DMS114 treated with DMSO at 0.1 percent for 48 hours (cell line): Measurements from ENCODE around the gene NEAT1.
A peak's percentile ranks its signal among the peaks of the same experiment; 100 is the strongest.

ENCODE experiments used
- DNase-seq: peaks from one replicate; lab custom pipeline; 2025; ENCODE audit not compliant: unreplicated experiment; lab: John Stamatoyannopoulos, UW

The NEAT1 gene

GRCh38 chr11:65421794-65422632, 585 bp upstream of the NEAT1 start:
- peak; percentile 78 for DNase-seq

GRCh38 chr11:65423516-65424204, 1.1 kb downstream of the NEAT1 start:
- DNase-seq: no peak

DNA sequence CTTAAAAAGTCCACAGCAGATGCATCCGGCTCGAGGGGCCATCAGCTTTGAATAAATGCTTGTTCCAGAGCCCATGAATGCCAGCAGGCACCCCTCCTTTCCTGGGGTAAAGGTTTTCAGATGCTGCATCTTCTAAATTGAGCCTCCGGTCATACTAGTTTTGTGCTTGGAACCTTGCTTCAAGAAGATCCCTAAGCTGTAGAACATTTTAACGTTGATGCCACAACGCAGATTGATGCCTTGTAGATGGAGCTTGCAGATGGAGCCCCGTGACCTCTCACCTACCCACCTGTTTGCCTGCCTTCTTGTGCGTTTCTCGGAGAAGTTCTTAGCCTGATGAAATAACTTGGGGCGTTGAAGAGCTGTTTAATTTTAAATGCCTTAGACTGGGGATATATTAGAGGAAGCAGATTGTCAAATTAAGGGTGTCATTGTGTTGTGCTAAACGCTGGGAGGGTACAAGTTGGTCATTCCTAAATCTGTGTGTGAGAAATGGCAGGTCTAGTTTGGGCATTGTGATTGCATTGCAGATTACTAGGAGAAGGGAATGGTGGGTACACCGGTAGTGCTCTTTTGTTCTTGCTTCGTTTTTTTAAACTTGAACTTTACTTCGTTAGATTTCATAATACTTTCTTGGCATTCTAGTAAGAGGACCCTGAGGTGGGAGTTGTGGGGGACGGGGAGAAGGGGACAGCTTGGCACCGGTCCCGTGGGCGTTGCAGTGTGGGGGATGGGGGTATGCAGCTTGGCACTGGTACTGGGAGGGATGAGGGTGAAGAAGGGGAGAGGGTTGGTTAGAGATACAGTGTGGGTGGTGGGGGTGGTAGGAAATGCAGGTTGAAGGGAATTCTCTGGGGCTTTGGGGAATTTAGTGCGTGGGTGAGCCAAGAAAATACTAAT, 1.9 kb downstream of the NEAT1 start:
- no peak for DNase-seq

- no peak for DNase-seq
Observed at GRCh38 chr11:65425105-65425970, 2.7 kb downstream of the NEAT1 start.

GRCh38 chr11:65425971-65426838, 3.6 kb downstream of the NEAT1 start:
- DNase-seq: no peak

DNA sequence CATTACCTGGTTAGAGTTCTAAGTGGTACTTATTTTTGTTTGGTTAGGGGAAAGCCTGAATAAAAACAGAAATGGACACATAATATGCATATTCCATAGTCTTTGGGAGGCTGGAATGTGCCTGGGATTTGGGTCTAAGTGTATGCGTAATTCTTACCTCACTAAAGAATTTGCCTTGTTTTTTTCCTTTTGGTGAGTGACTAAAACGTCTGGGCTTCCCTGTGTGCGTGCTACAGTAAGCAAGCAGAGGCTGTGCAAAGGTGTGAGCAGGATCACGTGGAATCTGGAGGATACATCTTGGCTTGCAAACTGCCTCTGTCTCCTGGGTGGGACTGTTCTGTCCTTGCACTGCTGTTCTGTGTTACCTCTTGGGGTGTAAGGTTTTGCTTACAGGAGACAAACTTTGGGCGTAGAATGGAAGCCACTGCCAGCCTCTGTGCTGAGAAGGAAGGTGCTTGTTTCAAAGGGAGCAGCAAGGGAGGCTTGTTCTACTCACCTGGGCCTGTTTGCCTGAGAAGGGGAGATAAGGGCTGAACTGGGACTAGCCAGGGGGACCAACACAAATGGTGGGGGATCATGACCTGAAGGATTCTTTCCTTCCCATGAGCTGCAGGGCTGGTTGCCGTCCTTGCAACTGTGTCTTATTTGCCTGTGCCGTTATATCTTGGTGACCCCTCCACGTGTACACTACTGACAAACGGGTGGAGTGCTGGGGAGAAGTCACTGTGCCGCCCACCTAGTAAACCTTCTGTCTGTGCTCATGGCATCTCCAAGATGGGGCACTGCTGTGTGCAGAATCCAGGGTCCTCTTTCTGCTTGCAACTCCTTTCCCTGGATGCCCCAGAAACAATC, 4.5 kb downstream of the NEAT1 start:
- no peak for DNase-seq

- no peak for DNase-seq
Observed at GRCh38 chr11:65427691-65428577, 5.3 kb downstream of the NEAT1 start.

DNA sequence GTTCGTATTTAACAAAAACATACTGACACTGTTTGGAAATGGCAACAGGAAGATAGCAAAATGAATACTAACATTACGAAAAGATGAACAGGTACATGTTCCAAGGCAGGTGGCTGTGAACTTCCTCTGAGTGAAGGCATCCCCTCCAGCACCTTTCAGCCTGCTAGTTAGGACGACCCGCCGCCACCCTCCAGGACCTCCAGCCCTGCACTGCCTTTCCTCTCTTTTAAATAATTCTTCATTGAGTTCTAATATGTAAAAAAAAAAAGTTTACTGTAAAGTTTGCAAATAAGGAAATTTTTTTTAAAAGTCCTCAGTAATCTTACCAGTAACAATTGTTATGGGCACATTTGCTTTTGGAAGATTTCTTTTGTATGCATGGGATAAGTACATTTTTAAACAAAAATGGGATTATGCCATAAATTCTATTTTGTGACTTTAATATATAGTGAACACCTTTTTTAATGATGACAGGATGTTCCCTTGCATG, 6.0 kb downstream of the NEAT1 start:
- no peak for DNase-seq

DNA sequence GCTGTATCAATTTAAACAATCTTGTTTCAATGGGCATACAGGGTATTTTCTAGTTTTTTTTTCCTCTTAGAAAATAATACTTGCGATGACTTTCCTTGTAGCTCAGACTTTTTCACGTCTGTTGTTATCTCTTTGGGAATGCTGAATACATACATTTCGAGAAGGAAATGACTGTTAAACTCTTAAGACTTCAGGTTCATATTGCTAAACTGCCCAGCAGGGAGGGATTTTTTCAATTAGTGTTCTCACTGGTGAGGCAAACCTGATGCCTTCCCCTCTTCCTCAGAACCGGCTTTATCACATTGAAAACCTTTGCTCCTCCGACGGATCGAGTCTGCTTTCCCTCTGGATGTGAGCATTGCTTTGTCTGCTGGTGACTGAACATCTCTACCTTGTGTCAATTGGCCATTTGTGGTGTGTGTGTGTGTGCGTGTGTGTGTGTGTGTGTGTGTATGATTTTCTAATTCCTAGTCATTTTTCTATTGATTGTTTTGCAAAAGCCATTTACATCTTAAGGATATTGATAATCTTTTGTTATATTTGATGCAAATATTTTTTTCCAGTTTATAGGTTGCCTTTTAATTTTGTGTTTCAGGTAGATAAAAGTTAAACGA, 6.6 kb downstream of the NEAT1 start:
- no peak for DNase-seq

DNA sequence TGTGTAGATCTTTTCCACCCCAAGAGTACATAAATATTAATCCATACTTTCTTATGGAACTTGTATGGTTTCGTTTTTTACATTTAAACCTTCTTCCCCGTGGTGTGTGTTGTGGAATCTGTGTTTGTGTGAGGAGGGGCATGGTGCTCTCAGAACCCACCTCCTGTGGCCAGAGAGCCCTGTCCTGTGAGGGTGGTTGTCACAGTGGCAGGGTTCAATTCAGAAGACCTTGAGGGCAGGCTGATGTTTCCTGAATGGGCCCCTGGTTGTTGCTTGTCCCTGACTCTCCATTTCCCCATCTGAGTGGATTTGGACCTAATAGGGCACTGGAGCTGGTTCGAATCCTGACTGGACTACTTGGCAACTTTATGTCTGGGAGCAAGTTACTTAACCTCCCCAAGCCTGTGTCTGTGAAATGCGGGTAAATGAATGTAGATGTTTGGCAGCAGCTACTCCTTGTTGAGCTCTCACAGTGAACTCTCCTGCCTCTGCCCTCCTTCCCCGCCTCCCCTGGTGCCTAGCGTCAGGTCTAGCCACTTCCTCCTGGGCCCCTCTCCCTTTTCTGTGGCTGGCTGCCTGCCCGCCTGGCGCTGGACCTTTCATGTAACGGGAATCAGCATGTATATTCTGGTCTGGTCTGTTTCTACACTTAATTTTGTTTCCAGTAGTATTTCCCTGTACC, 7.3 kb downstream of the NEAT1 start:
- DNase-seq: no peak

- DNase-seq: no peak
Observed at GRCh38 chr11:65430406-65431217, 8.0 kb downstream of the NEAT1 start.

DNA sequence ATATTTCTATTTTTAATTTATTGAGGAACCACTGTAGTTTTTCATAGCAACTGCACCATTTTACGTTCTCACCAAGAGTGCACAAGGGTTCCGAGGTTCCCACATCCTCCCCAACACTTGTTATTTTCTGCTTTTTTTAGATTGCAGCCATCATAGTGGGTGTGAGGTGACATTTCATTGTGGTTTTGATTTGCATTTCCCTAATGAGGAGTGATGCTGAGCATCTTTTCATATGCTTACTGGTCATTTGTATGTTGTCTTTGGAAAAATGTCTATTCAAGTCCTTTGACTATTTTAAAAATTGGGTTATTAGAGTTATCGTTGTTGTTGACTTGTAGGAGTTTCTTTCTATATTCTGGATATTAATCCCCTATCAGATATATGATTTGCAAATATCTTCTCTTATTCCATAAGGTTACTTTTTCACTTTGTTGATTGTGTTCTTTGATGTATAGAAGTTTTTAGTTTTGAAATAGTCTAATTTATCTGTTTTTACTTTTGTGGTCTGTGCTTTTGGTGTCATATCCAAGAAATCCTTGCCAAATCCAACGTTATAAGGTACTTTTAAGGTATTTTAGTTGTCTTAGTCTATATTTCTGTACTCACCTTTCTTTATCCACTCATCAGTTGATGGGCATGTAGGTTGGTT, 9.0 kb downstream of the NEAT1 start:
- no peak for DNase-seq

DNA sequence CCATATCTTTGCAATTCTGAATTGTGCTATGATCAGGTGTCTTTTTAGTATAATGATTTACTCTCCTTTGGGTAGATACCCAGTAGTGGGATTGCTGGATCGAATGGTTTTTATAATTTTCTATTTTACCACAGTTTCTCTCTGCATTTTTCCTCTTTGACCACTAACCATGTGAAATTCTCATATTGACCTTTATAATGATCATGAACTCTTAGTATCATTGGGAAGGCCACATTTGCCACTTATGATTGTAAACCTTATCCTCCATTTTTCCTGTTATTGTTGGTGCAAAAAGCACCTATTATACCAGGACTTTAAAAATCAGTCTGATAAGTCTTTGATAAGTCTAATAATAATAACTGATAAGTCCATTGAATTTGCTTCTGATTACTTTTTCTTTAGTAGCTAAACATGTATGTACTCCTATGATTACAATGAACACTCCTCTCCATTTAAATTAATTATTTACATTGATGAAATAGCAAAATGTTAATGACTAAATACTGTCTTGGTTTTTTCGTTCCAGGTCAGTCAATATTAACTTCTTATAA, 9.6 kb downstream of the NEAT1 start:
- DNase-seq: no peak

DNA sequence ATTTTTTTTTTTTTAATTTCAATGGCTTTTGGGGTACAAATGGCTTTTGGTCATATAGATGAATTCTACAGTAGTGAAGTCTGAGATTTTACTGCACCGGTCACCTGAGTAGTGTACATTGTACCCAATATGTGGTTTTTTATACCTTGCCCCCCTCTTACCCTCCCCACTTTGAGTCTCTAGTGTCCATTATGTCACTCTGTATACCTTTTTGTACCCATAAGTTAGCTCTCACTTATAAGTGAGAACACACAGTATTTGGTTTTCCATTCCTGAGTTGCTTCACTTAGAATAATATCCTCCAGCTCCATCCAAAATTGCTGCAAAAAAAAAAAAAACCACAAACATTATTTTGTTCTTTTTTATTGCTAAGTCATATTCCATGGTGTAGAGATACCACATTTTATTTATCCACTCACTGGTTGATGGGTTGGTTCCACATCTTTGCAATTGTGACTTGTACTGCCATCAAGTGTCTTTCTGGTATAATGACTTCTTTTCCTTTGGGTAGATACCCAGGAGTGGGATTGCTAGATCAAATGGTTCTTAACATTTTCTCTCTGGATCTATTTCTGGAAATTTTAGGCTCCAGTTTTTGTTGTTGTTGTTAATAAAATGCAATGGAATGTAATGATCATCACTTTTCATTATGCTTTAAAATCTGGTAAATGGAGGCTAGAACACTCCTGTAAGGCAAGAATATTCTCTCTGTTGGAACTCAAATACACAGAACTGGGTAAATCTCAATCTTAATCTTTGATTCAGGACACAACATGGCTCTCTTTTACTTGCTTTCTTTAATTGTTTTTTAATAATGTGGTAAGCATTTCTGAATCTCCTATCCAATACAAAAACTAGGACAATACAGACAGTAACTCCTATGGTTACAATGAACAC, 10.3 kb downstream of the NEAT1 start:
- peak; percentile 55 for DNase-seq
